Hepatocyte (in vitro differentiated cells): ENCODE results near the gene TBC1D22B.

ENCODE experiments used
- EZH2 ChIP-seq: fragments of 200-600 bp; sonication (generic); IDR thresholded peaks from 2 replicates; pipeline ENCODE4 v1.6.1; 2016; ENCODE audit warnings: antibody characterized with exemption, mild to moderate bottlenecking, borderline replicate concordance
- EZH2phosphoT487 ChIP-seq: fragments of 200-600 bp; sonication (generic); IDR thresholded peaks from one replicate; pipeline ENCODE4 v1.6.1; 2018; ENCODE audit warnings: antibody characterized with exemption, mild to moderate bottlenecking, low read depth, moderate library complexity; ENCODE audit not compliant: unreplicated experiment, severe bottlenecking
- TF ChIP-seq, protein P1 (sequence below): fragments of 200-600 bp; sonication (generic); IDR thresholded peaks from 2 replicates; pipeline ENCODE4 v1.5.1; 2016; ENCODE audit warnings: antibody characterized with exemption, mild to moderate bottlenecking; ENCODE audit not compliant: poor library complexity

DNA sequence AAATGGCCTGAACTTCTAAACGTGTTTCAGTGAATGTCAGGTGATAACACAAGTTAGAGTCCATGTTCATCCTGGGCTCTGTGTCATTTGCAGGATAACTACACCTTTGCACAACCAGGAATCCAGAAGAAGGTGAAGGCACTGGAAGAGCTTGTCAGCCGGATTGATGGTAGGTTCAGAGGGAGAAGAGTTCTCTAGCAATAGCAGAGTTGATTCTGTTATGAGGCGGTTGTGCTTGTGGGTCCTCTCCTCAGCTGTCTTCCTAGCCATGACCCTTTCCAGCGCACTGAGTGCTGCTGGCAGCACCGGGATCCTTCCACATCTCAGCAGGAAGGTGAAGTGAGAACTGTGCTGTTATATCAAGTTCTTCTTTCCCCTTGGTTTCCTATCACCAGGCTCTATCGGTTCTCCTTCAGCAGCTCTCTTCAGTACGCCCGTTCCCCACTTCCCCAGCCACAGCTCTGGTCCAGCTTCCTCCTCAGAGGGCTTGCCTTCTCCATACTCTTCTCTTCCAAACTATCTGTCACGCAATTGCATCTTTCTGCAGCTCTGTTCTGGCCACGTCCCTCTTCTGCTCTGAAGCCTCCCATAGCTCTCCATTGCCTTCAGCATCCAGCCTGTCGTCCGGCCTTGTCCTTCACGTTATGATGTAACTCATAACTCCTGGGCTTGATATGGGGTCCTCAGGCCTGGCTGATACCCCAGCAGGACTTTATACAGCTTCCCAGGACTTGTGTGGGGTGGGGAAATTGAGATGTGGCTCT, 56.3 kb downstream of the TBC1D22B start:
- TF ChIP-seq, protein P1, sequence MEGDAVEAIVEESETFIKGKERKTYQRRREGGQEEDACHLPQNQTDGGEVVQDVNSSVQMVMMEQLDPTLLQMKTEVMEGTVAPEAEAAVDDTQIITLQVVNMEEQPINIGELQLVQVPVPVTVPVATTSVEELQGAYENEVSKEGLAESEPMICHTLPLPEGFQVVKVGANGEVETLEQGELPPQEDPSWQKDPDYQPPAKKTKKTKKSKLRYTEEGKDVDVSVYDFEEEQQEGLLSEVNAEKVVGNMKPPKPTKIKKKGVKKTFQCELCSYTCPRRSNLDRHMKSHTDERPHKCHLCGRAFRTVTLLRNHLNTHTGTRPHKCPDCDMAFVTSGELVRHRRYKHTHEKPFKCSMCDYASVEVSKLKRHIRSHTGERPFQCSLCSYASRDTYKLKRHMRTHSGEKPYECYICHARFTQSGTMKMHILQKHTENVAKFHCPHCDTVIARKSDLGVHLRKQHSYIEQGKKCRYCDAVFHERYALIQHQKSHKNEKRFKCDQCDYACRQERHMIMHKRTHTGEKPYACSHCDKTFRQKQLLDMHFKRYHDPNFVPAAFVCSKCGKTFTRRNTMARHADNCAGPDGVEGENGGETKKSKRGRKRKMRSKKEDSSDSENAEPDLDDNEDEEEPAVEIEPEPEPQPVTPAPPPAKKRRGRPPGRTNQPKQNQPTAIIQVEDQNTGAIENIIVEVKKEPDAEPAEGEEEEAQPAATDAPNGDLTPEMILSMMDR, result no peak
- no peak for TF ChIP-seq EZH2
- TF ChIP-seq EZH2phosphoT487, result no peak
